Cardiac muscle cell (in vitro differentiated cells and primary cell): ENCODE measurements around the gene TWSG1. TPM values are rescaled to one million over a fixed set of nuclear protein-coding genes. Genes with fewer than 3 reads are reported as not detected.
"Not testable (repeated sequence)": the region's sequence is repeated elsewhere in the genome, so short reads cannot be mapped to it uniquely, and the experiment has no call there.

Source experiments
- DNase-seq, 2 donors: peaks; one replicate each; pipeline versions ENCODE4 v3.0.0 to v3.0.0-alpha.2; 2010 to 2017; ENCODE audit warnings: low read depth in 1 of 2, low spot score in 1 of 2
- H3K27ac ChIP-seq: fragments of 200-600 bp; sonication (generic); 2 replicates; pipeline ENCODE4 v1.5.1; 2016
- H3K27me3 ChIP-seq: fragments of 200-600 bp; sonication (generic); 2 replicates; pipeline ENCODE4 v1.6.0; 2016; ENCODE audit warnings: control low read depth
- H3K36me3 ChIP-seq: fragments of 200-600 bp; sonication (generic); 2 replicates; pipeline ENCODE4 v1.5.1; 2016; ENCODE audit warnings: control low read depth
- H3K4me1 ChIP-seq: fragments of 200-600 bp; sonication (generic); 2 replicates; pipeline ENCODE4 v1.8.1; 2017; ENCODE audit warnings: low read depth, mild to moderate bottlenecking, mixed run types
- H3K4me3 ChIP-seq: fragments of 200-600 bp; sonication (generic); 2 replicates; pipeline ENCODE4 v1.5.1; 2016; ENCODE audit warnings: mild to moderate bottlenecking
- H3K9me3 ChIP-seq: fragments of 200-600 bp; sonication (generic); 2 replicates; pipeline ENCODE4 v1.5.1; 2017; ENCODE audit warnings: low read depth, mild to moderate bottlenecking, control low read depth
- polyA plus RNA-seq: library from polyadenylated mRNA; unstranded; fragments of >200 nt; fragmentation: Nextera tagmentation; extraction: Ambion mirVana; gene quantifications from 2 replicates; pipeline ENCODE4 v1.2.1, GENCODE V29; 2016
- total RNA-seq: library from RNA; depleted of rRNA; stranded (reverse); fragments of >200 nt; gene quantifications from 2 replicates; pipeline ENCODE4 v1.2.3, GENCODE V29; 2016
- TF ChIP-seq, protein P1 (sequence below): IDR thresholded peaks from 2 replicates; pipeline ENCODE4 v1.5.1; 2012; ENCODE audit warnings: low read depth, mild to moderate bottlenecking, low read length

Gene TWSG1
- total and polyA plus RNA-seq, 2 experiments from 2014 or later, result 20.9 to 21.2 TPM

DNA sequence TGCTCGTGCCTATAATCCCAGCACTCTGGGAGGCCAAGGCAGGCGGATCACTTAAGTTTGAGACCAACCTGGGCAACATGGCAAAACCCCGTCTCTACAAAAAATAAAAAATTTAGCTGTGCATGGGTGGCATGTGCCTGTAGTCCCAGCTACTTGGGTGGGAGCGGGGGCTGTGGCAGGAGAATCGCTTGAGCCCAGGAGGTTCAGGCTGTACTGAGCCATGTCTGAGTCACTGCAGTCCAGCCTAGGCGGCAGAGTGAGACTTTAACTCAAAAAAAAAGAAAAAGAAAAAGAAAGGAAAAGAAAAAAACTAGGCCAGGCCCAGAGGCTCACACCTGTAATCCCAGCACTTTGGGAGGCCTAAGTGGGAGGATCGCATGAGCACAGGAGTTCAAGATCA is 30.8 kb downstream of the TWSG1 start:
- H3K9me3 ChIP-seq, result no peaks in the 10 kb centered on the region
- no peak overlapping the region for H3K4me3 ChIP-seq
- H3K27me3 ChIP-seq, result no peaks in the 10 kb centered on the region
- H3K36me3 ChIP-seq, result peaks cover 3% of the 10 kb centered on the region
- H3K4me1 ChIP-seq, result no peaks in the 10 kb centered on the region
- TF ChIP-seq, protein P1, sequence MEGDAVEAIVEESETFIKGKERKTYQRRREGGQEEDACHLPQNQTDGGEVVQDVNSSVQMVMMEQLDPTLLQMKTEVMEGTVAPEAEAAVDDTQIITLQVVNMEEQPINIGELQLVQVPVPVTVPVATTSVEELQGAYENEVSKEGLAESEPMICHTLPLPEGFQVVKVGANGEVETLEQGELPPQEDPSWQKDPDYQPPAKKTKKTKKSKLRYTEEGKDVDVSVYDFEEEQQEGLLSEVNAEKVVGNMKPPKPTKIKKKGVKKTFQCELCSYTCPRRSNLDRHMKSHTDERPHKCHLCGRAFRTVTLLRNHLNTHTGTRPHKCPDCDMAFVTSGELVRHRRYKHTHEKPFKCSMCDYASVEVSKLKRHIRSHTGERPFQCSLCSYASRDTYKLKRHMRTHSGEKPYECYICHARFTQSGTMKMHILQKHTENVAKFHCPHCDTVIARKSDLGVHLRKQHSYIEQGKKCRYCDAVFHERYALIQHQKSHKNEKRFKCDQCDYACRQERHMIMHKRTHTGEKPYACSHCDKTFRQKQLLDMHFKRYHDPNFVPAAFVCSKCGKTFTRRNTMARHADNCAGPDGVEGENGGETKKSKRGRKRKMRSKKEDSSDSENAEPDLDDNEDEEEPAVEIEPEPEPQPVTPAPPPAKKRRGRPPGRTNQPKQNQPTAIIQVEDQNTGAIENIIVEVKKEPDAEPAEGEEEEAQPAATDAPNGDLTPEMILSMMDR, result no peak
- no peak for DNase-seq
- no peak overlapping the region for H3K27ac ChIP-seq

DNA sequence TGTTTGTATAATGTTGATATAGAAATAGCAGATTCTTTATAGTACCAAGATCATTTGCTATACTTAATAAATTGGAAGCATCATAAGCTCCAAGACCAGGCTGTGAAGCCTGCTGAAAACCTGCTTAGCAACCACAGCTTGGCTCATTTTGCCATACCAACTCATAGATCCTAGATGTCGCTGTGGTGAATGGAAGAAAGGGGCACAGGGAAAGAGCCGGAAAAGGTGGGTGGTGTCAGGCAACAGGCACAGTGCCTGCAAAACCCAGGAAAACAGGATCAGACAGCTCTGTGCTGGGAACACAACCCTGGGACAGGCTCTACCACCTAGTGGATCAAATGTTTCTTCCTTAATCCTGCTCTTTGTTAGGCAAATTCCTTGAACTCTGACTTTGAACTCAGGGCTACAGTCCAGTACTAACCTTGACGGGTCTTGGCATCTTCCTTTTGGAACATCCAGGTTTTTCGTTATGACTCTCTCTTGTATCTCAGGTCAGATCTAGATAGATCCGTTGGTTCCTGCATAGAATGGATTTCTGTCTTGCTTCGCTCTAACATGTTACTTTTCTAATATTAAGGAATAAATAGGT is 31.6 kb downstream of the TWSG1 start:
- TF ChIP-seq, protein P1, result peak; percentile 36

DNA sequence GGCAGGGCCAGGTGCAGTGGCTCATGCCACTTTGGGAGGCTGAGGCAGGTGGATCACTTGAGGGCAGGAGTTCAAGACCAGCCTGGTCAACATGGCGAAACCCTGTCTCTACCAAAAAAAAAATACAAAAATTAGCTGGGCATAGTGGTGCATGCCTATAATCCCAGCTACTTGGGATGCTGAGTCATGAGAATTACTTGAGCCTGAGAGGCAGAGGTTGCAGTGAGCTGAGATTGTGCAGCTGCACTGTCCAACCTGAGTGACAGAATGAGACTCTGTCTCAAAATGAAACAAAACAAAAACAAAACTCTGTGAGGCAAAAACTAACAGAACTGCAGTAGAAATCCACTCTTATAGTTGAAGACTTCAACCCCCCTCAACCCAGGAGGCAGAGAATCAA is 38.7 kb downstream of the TWSG1 start:
- H3K4me3 ChIP-seq, H3K27me3 ChIP-seq, H3K27ac ChIP-seq, H3K4me1 ChIP-seq, DNase-seq, H3K9me3 ChIP-seq, H3K36me3 ChIP-seq: not testable (repeated sequence)

More for the DNA sequence above, 31.6 kb downstream of the TWSG1 start:
- peak; percentile 48 to 60 for DNase-seq
- Histone ChIP-seq H3K36me3 (peaks cover 3% of the 10 kb centered on the region), H3K27ac (no peak overlapping the region), H3K27me3 (no peaks in the 10 kb centered on the region), H3K9me3 (no peaks in the 10 kb centered on the region), H3K4me1 (no peaks in the 10 kb centered on the region), H3K4me3 (no peak overlapping the region)

DNA sequence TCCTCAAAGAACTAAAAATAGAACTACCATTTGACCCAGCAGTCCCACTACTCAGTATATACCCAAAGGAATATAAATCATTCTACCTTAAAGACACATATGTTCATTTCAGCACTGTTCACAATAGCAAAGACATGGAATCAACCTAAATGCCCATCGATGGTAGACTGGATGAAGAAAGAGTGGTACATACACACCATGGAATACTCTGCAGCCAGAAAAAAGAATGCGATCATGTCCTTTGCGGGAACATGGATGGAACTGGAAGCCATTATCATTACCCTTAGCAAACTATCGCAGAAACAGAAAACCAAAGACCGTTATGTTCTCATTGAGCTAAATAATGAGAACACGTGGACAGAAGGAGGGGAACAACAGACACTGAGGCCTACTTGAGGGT is 44.5 kb downstream of the TWSG1 start:
- H3K9me3 ChIP-seq, result no peaks in the 10 kb centered on the region
- no peaks in the 10 kb centered on the region for H3K27me3 ChIP-seq
- H3K36me3 ChIP-seq, result no peaks in the 10 kb centered on the region
- no peak overlapping the region for H3K27ac ChIP-seq
- no peak overlapping the region for H3K4me3 ChIP-seq
- DNase-seq, result no peak
- TF ChIP-seq, protein P1, result no peak
- H3K4me1 ChIP-seq, result no peaks in the 10 kb centered on the region

DNA sequence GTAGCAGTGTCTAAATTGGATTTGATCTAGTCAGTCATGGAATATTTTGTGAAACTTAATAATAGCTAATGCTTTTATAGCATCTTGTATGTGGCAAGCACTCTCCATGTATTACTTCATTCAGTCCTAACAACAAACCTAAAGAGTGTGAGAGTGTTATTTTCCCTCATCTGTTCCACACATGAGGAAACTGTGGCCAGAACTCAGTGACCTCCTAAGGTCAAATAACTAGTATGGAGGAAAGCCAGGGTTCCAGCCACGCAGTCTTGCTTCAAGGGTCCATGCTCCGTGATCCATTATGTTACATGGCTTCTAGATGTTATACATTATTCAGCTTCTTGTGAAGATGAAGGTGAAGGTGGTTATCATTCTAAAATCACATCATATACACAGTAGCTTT is 45.5 kb downstream of the TWSG1 start:
- no peaks in the 10 kb centered on the region for H3K27me3 ChIP-seq
- H3K4me1 ChIP-seq, result no peaks in the 10 kb centered on the region
- no peak overlapping the region for H3K27ac ChIP-seq
- no peak overlapping the region for H3K4me3 ChIP-seq
- TF ChIP-seq, protein P1, result no peak
- H3K36me3 ChIP-seq, result no peaks in the 10 kb centered on the region
- DNase-seq, result peak in 1 of 2 donors; percentile 23
- no peaks in the 10 kb centered on the region for H3K9me3 ChIP-seq

DNA sequence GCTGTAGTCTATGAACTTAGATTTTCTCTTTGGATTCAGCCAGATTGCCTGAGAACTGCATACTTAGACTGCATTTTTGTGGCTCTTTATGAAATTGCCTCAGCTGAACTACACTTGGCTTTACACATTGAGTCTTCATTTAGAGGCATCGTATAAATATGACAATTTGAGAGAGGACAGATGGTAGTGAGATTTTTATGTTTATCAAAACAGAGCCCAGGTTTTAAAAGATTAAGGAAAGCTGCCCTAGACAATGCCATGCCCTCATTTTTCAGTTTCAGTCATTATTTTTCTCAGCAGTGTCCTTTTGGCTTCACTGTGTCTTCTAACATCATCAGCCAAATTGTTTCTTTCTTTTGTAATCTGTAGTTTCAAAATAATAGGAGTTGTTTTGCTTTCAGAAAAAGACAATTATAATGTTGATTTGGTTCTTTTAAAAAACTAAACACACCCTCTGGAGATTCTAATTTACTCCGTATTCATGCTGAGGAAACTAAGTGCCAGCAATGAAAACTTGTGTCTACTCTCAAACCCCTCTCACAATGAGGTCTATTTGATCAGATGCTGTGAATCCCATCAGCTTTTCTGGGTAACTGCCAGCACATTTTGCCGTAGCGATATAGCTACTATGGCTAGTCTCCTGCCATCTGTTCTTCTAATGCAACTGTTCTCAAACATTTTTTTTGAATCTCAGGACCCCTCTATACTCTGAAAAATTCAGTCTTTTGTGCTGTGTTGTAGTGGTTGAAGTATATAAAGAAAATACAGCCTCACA is 46.2 kb downstream of the TWSG1 start:
- no peaks in the 10 kb centered on the region for H3K27me3 ChIP-seq
- TF ChIP-seq, protein P1, result no peak
- H3K27ac ChIP-seq, result no peak overlapping the region
- H3K4me1 ChIP-seq, result no peaks in the 10 kb centered on the region
- H3K9me3 ChIP-seq, result no peaks in the 10 kb centered on the region
- H3K4me3 ChIP-seq, result no peak overlapping the region
- DNase-seq, result peak in 1 of 2 donors; percentile 59
- H3K36me3 ChIP-seq, result no peaks in the 10 kb centered on the region
